WTC11 (cell line): Measurements from ENCODE around the gene SBF2. TPM values are rescaled to one million over a fixed set of nuclear protein-coding genes. Genes with fewer than 3 reads are reported as not detected.
A peak's percentile ranks its signal among the peaks of the same experiment; 100 is the strongest.

Experiments used
- CBFB ChIP-seq: sonication (generic); formaldehyde crosslinking; IDR thresholded peaks from 2 replicates; pipeline ENCODE4 v1.8.1; 2022; ENCODE audit warnings: mild to moderate bottlenecking, low read depth, missing genetic modification reagents
- CREM ChIP-seq: sonication (generic); formaldehyde crosslinking; IDR thresholded peaks from 2 replicates; pipeline ENCODE4 v1.8.1; 2022; ENCODE audit warnings: mild to moderate bottlenecking, missing genetic modification reagents, moderate library complexity
- FOXJ3 ChIP-seq: sonication (generic); formaldehyde crosslinking; IDR thresholded peaks from 2 replicates; pipeline ENCODE4 v1.9.0; 2021; ENCODE audit warnings: missing genetic modification reagents, mild to moderate bottlenecking, borderline replicate concordance
- FOXP4 ChIP-seq: sonication (generic); formaldehyde crosslinking; IDR thresholded peaks from 2 replicates; pipeline ENCODE4 v1.8.0; 2022; ENCODE audit warnings: mild to moderate bottlenecking, missing genetic modification reagents
- HMGXB4 ChIP-seq: sonication (generic); formaldehyde crosslinking; IDR thresholded peaks from 2 replicates; pipeline ENCODE4 v1.8.1; 2023; ENCODE audit warnings: mild to moderate bottlenecking, moderate library complexity, missing genetic modification reagents
- JAZF1 ChIP-seq: fragments of 250-450 bp; sonication (Bioruptor Pico); IDR thresholded peaks from 2 replicates; pipeline ENCODE4 v1.9.0; 2021; ENCODE audit warnings: moderate library complexity, mild to moderate bottlenecking, inconsistent platforms
- JUN ChIP-seq: sonication (generic); formaldehyde crosslinking; IDR thresholded peaks from 2 replicates; pipeline ENCODE4 v1.8.0; 2023; ENCODE audit warnings: mild to moderate bottlenecking, missing genetic modification reagents
- KAT7 ChIP-seq: sonication (generic); formaldehyde crosslinking; IDR thresholded peaks from 2 replicates; pipeline ENCODE4 v1.8.1; 2023; ENCODE audit warnings: missing genetic modification reagents, mild to moderate bottlenecking, borderline replicate concordance
- NFE2L1 ChIP-seq: sonication (generic); formaldehyde crosslinking; IDR thresholded peaks from 2 replicates; pipeline ENCODE4 v1.8.1; 2023; ENCODE audit warnings: missing genetic modification reagents
- NR2C2 ChIP-seq: sonication (generic); formaldehyde crosslinking; IDR thresholded peaks from 2 replicates; pipeline ENCODE4 v1.8.0; 2022; ENCODE audit warnings: mild to moderate bottlenecking, missing genetic modification reagents
- PREB ChIP-seq: sonication (generic); formaldehyde crosslinking; IDR thresholded peaks from 2 replicates; pipeline ENCODE4 v1.8.1; 2022; ENCODE audit warnings: mild to moderate bottlenecking, missing genetic modification reagents, moderate library complexity, borderline replicate concordance
- STAT6 ChIP-seq: sonication (generic); formaldehyde crosslinking; conservative IDR thresholded peaks from 2 replicates; pipeline ENCODE4 v1.8.1; 2023; ENCODE audit warnings: mild to moderate bottlenecking, low read depth, missing genetic modification reagents, moderate library complexity
- ZNF263 ChIP-seq: sonication (generic); formaldehyde crosslinking; IDR thresholded peaks from 2 replicates; pipeline ENCODE4 v1.8.1; 2022; ENCODE audit warnings: low read depth, mild to moderate bottlenecking, moderate library complexity, missing genetic modification reagents
- ZNF396 ChIP-seq: fragments of 250-450 bp; sonication (Bioruptor Pico); IDR thresholded peaks from 2 replicates; pipeline ENCODE4 v1.8.0; 2021; ENCODE audit warnings: mild to moderate bottlenecking, moderate library complexity, borderline replicate concordance
- total RNA-seq: library from RNA; stranded (reverse); gene quantifications from 3 replicates; pipeline ENCODE4 v1.2.3, GENCODE V29; 2021
- TF ChIP-seq, protein P1 (sequence below): sonication (generic); formaldehyde crosslinking; IDR thresholded peaks from 2 replicates; pipeline ENCODE4 v1.8.1; 2023; ENCODE audit warnings: mild to moderate bottlenecking, missing genetic modification reagents, moderate library complexity
- TF ChIP-seq, protein P2 (sequence below): sonication (generic); formaldehyde crosslinking; IDR thresholded peaks from 2 replicates; pipeline ENCODE4 v1.8.0; 2022; ENCODE audit warnings: mild to moderate bottlenecking, missing genetic modification reagents

SBF2 gene
- total RNA-seq, 1 experiment from 2014 or later: 47.6 TPM

- TF ChIP-seq STAT6 (CRISPR knock-in tag) (no peak), FOXP4 (0 out of 2 replicates have a peak, but pooled peaks have one; percentile 14), NR2C2 (CRISPR knock-in tag) (no peak), HMGXB4 (peak; percentile 79; the same call in 1 of the 2 replicates), KAT7 (CRISPR knock-in tag) (peak; percentile 35; the same call in 1 of the 2 replicates), PREB (CRISPR knock-in tag) (no peak), CBFB (CRISPR knock-in tag) (no peak), ZNF263 (CRISPR knock-in tag) (no peak), FOXJ3 (no peak), NFE2L1 (CRISPR knock-in tag) (0 out of 2 replicates have a peak, but pooled peaks have one; percentile 17), JAZF1 (CRISPR knock-in tag) (no peak), ZNF396 (CRISPR knock-in tag) (no peak), CREM (CRISPR knock-in tag) (0 out of 2 replicates have a peak, but pooled peaks have one; percentile 12), JUN (CRISPR knock-in tag) (no peak)
- TF ChIP-seq, protein P1, sequence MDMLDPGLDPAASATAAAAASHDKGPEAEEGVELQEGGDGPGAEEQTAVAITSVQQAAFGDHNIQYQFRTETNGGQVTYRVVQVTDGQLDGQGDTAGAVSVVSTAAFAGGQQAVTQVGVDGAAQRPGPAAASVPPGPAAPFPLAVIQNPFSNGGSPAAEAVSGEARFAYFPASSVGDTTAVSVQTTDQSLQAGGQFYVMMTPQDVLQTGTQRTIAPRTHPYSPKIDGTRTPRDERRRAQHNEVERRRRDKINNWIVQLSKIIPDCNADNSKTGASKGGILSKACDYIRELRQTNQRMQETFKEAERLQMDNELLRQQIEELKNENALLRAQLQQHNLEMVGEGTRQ (CRISPR knock-in tag): no peak
- TF ChIP-seq, protein P2, sequence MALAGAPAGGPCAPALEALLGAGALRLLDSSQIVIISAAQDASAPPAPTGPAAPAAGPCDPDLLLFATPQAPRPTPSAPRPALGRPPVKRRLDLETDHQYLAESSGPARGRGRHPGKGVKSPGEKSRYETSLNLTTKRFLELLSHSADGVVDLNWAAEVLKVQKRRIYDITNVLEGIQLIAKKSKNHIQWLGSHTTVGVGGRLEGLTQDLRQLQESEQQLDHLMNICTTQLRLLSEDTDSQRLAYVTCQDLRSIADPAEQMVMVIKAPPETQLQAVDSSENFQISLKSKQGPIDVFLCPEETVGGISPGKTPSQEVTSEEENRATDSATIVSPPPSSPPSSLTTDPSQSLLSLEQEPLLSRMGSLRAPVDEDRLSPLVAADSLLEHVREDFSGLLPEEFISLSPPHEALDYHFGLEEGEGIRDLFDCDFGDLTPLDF (CRISPR knock-in tag): no peak
Observed at GRCh38 chr11:10304495-10305261, 10.7 kb upstream of the SBF2 start, which contains the start of gene ADM (continued).
